GM19023 (cell line): ENCODE data around the gene EIF2B1.
A peak's percentile ranks its signal among the peaks of the same experiment; 100 is the strongest.

ENCODE experiments used
- ATAC-seq: cut with Tn5 transposase; IDR thresholded peaks from one replicate; pipeline ENCODE4 v1.9.1; 2021; ENCODE audit warnings: mild to moderate bottlenecking, moderate library complexity; ENCODE audit not compliant: unreplicated experiment

EIF2B1 gene

GRCh38 chr12:123633379-123634141, at the start of gene EIF2B1, which contains the start of gene GTF2H3:
TSS of gene EIF2B1 (minus strand) at chr12:123633686. CDS start at chr12:123633557, 129 bp downstream.
TSS of gene GTF2H3 (plus strand) at chr12:123633829. CDS start at chr12:123633860, 31 bp downstream.
- ATAC-seq: peak; percentile 96

GRCh38 chr12:123681605-123682004, 48.1 kb upstream of the EIF2B1 start:
- no peak for ATAC-seq

DNA sequence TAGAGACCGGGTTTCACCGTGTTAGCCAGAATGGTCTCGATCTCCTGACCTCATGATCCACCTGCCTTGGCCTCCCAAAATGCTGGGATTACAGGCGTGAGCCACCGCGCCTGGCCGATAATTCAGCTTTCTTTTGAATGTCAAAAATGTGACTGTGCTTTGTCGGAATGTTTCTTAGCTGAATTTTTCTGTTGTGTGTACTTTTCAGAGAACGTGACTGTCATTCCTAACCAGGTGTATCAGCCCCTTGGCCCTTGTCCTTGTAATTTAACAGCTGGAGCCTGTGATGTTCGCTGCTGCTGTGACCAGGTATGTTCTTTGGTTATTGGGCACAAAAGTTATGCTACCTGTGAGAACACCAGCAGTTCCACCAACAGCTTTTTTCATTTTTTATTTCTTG, 45.5 kb upstream of the EIF2B1 start:
- no peak for ATAC-seq

GRCh38 chr12:123676616-123677320, 43.3 kb upstream of the EIF2B1 start:
- ATAC-seq: no peak

- ATAC-seq: no peak
These were observed 42.0 kb upstream of the EIF2B1 start for GRCh38 chr12:123675436-123675835.

- no peak for ATAC-seq
These were observed 38.4 kb upstream of the EIF2B1 start for GRCh38 chr12:123671876-123672275.

GRCh38 chr12:123670882-123671728, 37.6 kb upstream of the EIF2B1 start, which contains the start of gene TCTN2:
TSS of gene TCTN2 (plus strand) at chr12:123671113. CDS start at chr12:123671241, 128 bp downstream.
- ATAC-seq: peak; percentile 100

DNA sequence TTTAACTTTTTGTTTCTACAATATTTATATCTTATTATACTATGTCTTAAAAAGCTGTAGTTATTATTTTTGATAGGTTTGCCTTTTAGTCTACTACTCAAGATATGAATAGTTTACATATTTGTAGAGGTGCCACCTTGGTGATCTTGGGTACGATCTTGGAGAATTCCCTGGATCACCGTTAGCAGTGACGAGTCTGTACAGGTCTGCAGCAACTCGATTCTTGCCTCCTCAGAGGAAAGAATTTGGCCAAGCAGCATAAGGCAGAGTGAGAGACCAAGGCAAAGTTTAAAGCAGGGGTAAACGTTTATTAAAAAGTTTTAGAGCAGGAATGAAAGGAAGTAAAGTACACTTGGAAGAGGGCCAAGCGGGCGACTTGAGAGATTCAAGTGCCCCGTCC, 34.3 kb upstream of the EIF2B1 start:
- no peak for ATAC-seq

DNA sequence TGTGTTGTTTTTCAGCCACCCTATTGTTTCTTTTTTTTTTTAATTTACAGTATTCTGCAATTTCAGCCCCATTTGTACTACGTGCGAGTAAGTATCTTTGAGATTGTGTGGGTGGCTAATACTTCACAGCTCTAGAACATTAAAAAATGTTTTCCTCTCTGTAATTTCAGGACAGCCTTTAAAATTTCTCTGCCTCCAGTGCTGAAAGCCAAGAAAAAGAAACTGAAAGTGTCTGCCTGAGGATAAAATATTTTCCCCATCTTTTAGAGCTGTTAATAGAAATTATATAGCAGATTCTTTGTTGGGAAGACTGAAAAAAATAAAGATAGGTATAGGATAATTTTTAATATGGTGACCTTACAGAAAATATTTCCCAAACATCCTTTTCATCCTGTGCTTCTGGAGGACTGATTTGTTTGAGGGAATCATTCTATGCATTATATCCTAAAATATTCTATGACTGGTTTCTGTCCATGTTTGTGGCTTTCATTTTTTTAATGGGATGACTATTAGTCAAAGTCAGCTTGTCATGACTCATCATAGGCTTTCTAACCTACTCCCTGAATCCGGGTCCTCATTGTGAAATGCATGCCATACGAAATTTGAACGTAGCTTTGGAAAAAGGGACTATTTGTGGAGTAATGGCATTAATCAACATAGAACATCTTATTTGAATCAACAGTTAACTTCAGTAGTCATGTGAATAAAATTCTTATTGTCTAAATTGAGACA, 26.7 kb upstream of the EIF2B1 start:
- no peak for ATAC-seq

DNA sequence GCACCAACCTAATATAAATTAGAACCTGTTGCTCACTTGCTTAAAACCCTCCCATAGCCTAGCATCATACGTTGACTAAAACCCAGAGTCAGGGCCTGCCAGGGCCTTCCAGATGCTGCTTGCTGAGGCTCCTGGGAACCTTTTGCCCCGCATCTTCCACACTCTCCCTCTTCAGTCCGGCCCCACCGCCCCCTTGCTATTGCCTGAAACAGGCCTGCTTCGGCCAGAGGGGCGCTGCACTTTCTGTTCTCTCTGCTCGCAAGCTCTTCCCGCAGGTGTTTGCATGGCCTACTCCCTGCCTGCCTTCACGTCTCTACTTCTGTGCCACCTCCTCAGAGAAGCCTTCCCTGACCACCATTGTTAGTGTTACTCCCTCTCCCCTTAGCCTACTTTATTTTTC, 23.7 kb upstream of the EIF2B1 start:
- no peak for ATAC-seq

GRCh38 chr12:123656392-123656791, 22.9 kb upstream of the EIF2B1 start:
- no peak for ATAC-seq

DNA sequence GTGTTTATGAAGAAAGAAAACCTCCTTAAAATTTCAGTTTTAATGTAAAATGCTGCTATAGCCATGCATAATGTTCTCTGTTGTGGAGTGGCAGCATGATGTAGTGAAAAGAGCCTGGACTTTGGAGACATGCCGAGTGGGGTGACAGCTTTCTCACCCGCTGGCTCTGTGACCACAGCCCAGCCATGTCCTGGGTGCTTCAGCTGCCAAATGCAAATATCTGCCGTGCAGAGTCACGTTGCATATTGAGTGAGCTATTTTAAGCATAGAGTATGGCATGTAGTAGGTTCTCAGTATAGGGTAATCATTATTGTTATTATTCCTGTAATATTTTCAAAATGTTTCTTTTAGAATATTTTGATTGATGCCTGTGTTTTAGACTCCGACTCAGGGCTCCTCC, 21.9 kb upstream of the EIF2B1 start:
- peak; percentile 85 for ATAC-seq

- ATAC-seq: no peak
These were observed 20.7 kb upstream of the EIF2B1 start for GRCh38 chr12:123654129-123654701.

GRCh38 chr12:123648401-123648800, 14.9 kb upstream of the EIF2B1 start:
- no peak for ATAC-seq

DNA sequence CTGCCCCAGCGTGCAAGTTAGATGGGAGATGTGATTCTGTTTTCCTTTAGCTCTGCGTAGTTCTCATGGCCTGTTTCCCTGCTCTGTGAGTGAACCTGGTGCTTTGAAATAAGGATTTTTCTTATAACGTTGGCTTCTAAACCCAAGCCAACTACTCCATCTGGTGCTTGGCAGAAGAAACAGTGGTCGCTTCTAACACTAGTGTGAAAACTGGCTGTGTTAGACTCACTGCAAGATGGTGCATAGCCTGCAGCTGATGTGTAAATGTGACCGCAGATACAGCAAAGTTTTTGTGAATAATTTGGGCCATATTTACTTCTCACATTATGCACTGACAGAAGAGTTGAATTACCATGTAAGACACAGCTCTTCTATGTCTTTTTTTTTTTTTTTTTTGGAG, 12.4 kb upstream of the EIF2B1 start:
- no peak for ATAC-seq

- ATAC-seq: no peak
These were observed 11.9 kb upstream of the EIF2B1 start for GRCh38 chr12:123645380-123645779.

- no peak for ATAC-seq
These were observed 10.4 kb upstream of the EIF2B1 start for GRCh38 chr12:123643911-123644310.

DNA sequence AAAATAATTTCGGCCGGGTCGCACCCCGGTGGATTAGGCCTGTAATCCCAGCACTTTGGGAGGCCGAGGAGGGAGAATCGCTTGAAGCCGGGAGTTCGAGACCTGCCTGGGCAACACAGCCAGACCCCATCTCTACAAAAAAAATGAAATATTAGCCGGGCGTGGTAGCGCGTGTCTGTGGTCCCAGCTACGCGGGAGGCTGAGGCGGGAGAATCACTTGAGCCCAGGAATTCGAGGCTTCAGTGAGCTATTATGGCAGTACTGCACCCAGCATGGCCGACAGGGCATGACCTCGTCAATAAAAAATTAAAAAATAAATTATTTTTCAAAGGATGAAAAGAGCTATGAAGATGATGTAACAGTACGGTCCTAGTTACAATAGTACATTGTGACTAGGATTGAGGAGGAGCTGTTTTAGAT, 666 bp upstream of the EIF2B1 start:
- no peak for ATAC-seq

GRCh38 chr12:123621619-123622530, 11.6 kb downstream of the EIF2B1 start:
- no peak for ATAC-seq
